Left hindlimb (tissue), 1 donor: ENCODE data around the gene SLC35E3.
"Not testable (repeated sequence)": the region's sequence is repeated elsewhere in the genome, so short reads cannot be mapped to it uniquely, and the experiment has no call there.

Experiments used
- DNase-seq: peaks from one replicate; pipeline ENCODE4 v3.0.0-alpha.2; 2018

The SLC35E3 gene

GRCh38 chr12:68814490-68815231 lies 68.7 kb downstream of the SLC35E3 start:
- DNase-seq, result no peak

- DNase-seq, result no peak
Observed at GRCh38 chr12:68815232-68815927, 69.4 kb downstream of the SLC35E3 start.

GRCh38 chr12:68815928-68816800 lies 70.2 kb downstream of the SLC35E3 start:
- no peak for DNase-seq

- not testable (repeated sequence) for DNase-seq
Observed at GRCh38 chr12:68819481-68819880, 73.5 kb downstream of the SLC35E3 start.

- no peak for DNase-seq
Observed at GRCh38 chr12:68821357-68822188, 75.6 kb downstream of the SLC35E3 start.

GRCh38 chr12:68823696-68824095 lies 77.7 kb downstream of the SLC35E3 start:
- DNase-seq, result no peak

GRCh38 chr12:68824131-68824530 lies 78.2 kb downstream of the SLC35E3 start:
- DNase-seq, result no peak

GRCh38 chr12:68824597-68825250 lies 78.7 kb downstream of the SLC35E3 start:
- no peak for DNase-seq

- DNase-seq, result no peak
Observed at GRCh38 chr12:68825569-68826217, 79.7 kb downstream of the SLC35E3 start.

GRCh38 chr12:68827895-68828671 lies 82.1 kb downstream of the SLC35E3 start:
- DNase-seq, result no peak

- no peak for DNase-seq
Observed at GRCh38 chr12:68828672-68829068, 82.7 kb downstream of the SLC35E3 start.
